GM18508 (cell line): ENCODE data around the gene REPS2.

Experiments
- ATAC-seq: cut with Tn5 transposase; IDR thresholded peaks from one replicate; pipeline ENCODE4 v1.9.1; 2021; ENCODE audit warnings: moderate number of reproducible peaks; ENCODE audit not compliant: insufficient read depth, unreplicated experiment

Gene REPS2

DNA sequence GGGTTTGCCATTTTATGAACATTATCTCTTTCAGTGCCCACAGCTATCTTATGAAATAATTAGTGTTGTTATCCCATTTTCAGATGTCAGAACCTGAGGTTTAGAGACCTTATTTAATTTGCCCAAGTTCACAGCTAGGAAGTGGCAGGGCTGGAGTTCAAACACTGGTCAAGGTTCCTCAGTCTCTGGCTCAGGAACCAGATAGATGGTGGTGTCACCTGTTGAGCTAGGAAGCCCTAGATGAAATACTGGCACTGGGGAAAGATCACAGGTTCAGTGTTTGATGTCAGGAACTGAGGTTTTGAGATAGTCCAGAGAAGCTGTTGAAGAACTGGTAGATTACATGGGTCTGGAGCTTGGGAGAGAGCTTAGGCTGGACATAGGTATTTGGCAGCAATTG lies 85.4 kb downstream of the REPS2 start:
- no peak for ATAC-seq

- ATAC-seq: no peak
Observed at GRCh38 chrX:17032351-17032750, 85.9 kb downstream of the REPS2 start.

GRCh38 chrX:17033225-17033624 lies 86.8 kb downstream of the REPS2 start:
- no peak for ATAC-seq

DNA sequence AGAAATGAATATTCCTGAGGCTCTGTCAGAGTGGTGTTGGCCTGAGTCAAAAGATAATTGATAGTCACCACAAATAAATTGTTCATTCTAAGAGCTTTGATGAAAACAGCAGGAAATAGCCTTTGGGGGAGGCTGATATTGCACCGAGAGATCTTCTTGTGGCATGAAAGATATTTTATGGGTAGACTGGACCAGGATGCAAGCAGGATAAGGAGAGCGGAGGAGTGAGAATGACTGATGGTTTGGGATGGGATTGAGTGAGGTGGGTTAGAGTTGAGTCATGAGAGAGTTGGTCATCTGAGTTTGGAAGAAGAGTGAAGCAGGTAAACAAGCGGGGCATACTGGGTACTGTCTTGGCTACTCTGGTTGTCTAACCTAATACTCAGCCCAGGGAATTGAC lies 88.7 kb downstream of the REPS2 start:
- no peak for ATAC-seq

DNA sequence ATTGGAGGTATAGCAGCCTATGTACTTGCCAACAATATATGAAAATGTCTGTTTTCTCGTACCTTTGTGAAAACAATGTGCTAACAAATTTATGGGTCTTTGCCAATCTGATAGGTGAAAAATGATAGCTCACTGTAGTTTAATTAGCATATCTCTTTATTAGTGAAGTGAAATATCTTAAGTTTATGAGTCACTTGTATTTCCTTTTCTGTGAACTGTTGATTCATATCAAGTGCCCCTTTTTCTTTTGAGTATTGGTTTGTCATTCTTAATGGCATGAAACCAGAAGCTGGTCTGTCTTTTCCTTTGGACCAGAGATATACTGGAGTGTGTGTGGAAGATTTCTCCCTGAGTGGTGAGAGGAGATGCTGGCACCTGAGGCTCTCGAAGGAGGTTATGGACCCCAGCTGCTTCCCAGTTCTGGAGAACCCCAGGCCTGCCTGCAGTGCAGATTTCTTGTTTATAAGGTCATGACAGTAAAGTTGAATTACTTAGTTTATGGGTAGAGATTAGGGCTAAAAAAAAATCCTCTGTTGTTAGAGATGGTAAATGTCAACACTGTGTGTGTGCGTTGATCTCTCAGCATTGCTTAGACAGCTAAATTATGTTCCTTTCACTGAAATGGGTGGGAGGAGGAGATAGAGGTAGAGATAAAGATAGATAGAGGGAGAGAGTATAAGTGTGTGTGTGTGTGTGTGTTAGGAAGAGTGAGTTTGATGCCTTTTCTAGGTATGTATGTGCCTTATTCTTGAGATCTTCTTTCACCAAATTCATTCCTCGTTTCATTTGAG lies 89.9 kb downstream of the REPS2 start:
- ATAC-seq: no peak

DNA sequence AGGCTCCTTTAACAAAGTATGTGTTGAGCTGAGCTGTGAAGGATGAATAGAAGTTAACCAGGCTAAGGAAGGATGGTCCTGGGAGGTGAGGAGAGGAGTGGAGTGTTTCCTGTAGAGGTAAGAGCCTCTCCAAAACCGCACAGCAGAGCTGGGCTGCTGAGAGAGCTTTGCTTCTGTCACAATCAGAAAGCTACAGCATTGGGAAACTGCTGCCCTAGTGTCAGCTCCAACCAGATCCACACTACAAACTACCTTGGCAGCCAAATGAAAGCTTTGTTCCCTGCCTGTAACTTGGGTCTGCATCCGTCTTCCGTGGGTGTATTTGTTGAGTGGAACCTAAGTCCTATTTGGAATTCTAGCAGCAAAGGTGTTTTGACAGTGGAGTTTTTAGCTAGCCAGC lies 91.8 kb downstream of the REPS2 start:
- ATAC-seq: no peak

DNA sequence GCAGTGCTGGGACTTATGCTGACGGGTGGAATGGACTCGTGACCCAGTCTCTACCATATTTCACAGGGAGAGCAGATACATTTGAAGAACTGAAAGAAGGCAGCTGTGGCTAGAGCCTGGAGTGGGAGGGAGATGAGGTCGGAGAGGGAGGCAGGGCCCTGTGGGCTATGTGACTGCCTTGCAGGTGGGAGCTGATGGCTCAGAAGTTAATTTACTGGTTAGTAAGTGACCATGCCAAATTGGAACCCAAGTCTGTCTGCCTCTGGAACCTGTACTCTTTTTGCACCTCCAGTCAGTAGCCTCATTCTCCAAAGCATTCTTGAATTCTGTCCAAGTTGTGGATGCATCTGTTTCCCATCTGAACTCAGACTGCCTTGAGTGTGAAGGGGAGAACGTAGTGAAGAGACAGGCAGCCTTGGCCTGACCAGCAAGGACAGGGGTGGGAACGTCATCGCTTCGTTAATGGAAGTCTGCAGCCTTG lies 92.3 kb downstream of the REPS2 start:
- ATAC-seq: no peak

GRCh38 chrX:17039826-17040225 lies 93.4 kb downstream of the REPS2 start:
- ATAC-seq: no peak

- ATAC-seq: no peak
Observed at GRCh38 chrX:17040711-17041110, 94.3 kb downstream of the REPS2 start.

DNA sequence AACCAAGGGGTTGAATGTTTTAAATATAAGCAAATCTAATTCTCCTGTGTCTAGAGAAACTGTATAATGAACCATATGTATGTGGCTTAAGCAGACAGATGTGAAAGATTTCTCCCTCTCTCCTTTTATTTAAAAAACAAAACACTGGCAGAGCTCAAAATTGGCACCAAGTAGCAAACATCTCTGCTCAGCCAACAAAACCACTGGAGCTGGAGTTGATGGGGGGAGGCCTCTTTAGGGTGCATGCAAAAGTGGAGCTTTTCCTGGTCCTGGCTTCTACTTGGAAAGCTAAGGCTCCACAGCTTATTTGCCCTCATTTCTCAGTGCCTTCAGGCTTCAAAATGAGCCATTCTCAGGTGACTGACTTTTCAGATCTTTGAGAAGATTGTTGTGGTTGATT lies 95.6 kb downstream of the REPS2 start:
- no peak for ATAC-seq

DNA sequence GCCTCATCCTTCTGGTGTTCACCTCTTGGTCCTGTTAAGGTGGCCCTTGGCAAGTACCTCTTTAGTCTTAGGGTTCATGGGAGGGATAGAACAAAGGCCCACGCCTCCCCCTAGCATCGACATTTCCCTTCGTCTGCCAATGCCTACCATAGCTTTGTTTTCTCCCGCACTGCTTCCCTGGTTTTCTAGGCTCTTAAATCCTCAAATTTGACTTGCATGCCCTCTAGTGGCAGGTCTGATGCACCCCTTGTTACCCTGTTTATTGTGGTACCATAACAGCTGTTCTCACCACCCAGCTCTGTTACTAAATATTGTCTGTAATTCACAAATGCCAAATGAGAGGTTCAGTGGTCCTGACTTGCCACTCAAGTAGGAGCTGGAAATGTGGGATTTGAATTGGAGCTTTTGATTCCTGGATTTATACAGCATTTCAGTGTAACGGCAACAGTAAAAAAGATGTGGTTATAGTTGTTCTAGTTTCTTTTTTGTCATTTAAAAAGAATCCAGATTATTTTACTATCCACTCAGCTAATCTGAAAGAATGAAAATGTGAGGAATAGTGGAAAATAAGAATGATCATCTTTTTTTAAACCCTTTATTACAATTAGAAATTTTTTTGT lies 100.1 kb downstream of the REPS2 start:
- no peak for ATAC-seq

DNA sequence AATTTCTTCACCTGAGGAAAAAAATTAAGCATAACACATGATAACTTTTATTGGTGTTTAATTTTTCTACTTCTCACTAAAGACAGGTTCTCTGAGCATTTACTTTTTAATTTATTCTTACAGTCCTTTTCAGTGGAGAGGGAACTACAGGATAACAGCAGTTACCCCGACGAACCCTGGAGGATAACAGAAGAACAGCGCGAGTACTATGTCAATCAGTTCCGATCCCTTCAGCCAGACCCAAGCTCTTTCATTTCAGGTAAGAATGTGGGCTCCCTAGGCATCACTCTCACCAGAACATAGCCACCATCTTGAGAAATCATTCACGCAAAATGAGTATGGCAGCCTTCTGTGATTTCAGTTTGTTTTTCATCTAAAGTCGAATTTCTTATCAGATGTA lies 100.8 kb downstream of the REPS2 start:
- no peak for ATAC-seq

- ATAC-seq: no peak
Observed at GRCh38 chrX:17052210-17052609, 105.8 kb downstream of the REPS2 start.

DNA sequence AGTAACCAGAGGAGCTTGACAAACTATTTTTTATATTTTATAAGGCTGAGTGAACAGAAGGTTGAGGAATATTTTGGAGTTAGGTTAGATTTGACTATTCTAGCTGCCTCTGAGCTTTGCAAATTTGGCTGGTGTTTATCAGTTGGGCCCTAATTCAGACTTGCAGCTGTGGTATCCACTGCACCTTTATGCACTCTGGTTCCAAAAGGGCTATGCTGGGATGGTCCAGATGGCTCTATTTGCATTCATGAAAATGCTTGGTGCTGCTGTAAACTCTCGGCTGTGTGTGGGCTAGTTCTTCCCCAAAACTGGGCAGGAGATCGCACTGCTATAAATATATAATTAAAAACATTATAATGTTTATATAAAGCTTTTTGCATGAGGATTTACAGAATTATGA lies 106.3 kb downstream of the REPS2 start:
- no peak for ATAC-seq

GRCh38 chrX:17053502-17053901 lies 107.0 kb downstream of the REPS2 start:
- ATAC-seq: no peak

DNA sequence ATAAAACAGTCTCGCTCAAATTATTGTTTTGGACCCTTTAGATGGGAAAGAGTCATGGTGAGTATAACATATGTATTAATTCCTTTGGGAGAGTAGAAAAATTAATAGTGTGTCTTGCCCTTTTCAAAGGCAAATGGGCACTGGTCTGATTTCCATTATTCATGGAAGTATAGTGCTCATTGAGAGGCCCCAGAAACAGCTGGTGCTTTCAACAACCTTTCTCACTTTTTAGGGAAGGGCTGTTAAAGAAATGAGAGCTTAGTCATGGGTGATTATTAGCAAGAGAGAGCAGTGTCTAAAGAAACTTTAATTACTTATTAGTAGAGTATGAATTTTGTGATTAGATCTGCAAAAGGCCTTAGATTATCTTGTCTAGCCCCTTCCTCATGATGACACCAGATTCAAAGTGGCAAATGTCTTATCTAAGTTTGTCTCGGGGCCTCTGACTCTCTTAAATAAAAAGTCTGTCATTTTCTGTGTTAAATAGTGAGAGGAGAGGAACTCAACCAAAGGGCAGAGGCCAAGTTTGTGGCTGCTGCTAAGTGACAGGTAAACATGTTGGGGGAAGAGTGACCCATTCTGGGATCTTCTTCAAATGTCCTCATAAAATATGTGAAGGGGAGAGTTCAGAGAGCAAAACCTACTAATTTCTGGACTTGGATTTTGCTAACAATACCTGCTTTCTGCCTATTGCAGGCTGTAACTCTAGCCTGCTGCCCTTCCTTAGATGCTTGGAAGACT lies 110.6 kb downstream of the REPS2 start:
- ATAC-seq: no peak

DNA sequence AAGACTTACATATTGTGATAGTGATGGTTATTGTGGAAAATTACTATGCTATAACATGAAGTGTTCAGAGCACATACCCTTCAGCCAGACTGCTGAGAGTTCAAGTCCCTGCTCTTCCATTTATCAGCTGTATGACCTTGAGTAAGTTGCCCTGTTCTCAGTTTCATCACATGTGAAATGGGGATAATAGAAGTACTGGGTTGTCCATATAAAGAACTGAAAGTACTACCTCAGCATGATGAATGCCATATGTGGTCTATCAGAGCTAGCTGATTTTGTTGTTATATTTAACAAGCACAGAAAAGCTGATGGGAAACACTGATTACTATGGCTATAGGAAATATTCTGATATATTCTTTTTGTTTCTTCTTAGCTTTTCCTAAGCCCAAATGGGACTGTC lies 115.6 kb downstream of the REPS2 start:
- ATAC-seq: no peak

DNA sequence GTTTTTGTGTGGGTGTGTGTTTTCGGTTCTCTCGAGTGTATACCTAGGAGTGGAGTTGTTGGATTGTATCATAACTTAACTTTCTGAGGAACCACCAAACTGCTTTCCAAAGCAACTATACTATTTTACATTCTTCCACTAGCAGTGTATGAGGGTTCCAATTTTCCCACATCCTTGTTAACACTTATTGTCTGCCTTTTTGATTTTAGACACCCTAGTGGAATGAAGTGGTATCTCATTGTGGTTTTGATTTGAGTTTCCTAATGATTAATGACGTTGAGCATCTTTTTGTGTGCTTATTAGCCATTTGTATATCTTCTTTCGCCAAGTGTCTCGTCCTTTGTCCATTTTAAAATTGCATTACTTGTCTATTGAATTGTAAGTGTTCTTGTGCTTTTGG lies 118.6 kb downstream of the REPS2 start:
- ATAC-seq: no peak

DNA sequence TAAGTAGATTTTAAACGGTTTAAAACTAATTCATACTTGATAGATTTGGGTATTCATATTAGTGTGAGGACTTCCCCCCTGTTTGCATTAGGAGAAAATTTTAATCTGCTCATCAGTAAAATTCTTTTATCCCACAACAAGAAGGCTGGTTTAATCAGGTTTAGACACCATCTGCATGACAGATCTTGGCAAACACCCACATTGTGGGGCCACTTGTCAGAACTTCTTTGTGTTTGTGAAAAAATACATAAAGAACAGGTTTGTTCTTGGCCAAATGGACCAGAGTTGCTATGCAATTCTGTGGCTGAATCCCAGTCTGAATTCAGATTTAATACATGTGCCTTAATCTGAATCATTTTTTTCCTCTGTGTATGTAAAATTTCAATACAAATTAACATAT lies 121.1 kb downstream of the REPS2 start:
- ATAC-seq: no peak

GRCh38 chrX:17072301-17072700 lies 125.8 kb downstream of the REPS2 start:
- ATAC-seq: no peak

GRCh38 chrX:17072721-17073230 lies 126.3 kb downstream of the REPS2 start:
- no peak for ATAC-seq
